GM19238 (cell line): ENCODE measurements around the gene EDAR.

Experiments used
- DNase-seq: peaks from one replicate; pipeline ENCODE4 v3.0.0; 2011; ENCODE audit warnings: low spot score; ENCODE audit not compliant: insufficient read length

Gene EDAR

DNA sequence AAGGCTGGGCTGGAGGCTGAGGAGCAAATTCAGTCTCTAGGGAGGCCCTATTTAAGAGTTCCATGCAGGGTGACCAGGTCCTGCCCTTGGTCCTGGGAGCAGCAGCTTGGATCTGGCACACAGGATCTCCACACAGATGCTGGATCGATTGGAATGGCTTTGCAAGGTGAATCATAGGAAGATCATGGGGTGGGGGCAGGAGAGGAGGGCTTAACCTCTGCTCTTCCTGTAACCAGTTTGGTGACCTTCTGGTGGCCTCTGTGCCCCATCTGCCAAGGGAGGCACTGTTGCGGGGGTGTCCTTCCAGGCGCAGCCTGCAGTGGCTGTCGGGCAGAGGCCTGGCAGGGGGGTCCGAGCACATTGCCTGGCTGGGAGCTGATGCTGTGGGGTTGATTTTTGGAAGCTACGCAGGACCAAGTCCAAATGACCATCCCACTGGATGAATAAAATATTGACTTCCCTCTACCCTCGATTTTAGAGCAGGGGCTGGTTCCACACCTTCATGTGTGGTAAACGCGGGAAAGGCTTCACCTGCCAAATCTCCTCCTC lies 79.7 kb downstream of the EDAR start:
- no peak for DNase-seq

DNA sequence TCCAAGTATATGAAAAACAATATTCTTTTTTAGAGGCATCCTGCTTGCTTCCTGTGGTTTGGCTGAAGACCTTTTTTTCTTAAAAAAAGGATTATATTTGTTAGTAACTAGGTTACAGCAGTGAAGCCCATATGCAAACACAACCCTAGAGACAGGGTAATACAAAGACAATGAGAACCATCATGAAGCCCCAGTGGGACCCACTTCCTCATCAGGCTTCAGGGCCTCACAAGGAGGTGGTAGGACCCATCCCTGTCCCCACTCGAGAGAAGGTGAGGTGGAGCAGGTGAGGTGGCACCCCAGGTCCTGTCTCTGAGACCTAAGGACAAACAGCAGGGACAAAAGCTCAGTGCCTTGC lies 80.3 kb downstream of the EDAR start:
- no peak for DNase-seq

DNA sequence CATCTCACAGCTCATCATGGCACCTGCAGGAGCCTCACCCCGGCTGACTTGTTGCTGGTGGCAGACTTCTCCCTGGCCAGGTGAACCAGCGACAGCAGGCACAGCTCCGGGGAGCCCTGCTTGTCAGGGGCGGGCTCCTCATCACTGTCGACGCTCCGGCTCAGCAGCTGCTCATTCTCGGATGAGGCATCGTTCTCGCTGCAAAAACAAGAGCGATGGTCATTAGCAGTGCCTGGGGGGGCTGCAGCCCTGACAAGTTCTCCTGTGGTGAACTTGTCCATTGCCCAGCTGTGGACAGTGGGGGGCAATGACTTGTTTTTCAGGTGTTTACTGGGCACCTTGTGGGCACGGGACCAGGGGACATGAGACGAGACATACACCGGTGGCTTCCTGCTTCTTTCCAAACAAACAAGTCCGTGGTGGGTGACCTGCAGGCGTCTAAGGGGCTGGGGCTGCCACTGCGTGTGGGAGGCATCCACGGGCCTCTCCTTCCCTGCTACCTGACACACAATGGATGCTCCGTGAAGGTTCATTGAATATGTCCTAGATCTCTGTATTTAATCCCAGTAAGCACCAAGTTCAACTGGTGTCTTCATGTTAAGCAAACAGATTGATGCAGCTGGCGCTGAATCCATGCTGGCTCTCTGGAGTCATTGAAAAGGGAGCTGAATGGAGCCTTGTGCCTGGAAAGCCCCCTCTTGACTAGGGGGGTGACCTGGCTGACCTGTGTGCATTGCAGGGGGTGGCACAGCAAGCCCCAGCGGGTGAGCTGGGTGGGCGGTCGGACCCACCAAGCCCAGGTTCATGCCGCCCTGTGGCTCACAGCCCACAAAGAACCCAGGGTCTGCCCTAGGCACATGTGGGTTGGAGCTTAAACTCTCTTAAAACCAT lies 81.0 kb downstream of the EDAR start:
- no peak for DNase-seq

DNA sequence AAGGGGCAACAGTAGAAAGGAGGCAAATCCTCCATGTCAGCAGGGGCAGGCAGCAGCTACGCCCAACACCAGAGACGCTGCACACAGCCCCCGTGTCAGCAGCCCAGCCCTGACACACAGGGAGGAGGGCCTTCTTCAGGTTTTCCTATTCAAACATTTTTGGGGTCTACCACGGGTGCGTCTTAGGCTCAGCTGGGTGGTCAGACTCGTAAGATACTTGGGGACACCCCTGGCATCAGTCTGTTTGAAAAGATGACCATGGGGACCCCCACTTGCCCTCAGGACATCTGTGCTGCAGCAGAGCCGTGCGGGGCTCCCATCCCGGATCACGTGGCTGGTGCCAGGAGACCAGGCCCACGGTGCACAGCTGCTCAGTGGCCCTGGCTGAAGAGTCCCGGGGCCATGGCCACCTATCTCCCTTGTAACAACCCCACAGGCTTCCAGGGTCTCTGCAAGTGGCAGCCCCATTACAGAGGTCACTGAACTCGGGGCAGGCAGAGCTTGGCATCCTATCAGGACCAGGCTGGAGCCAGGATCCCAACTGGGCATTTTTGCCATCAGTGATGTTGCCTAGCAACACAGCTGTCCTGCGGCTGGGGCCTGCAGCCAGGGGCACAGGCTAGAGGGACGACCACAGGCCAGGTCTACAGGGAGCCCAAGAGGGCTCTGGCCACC lies 82.5 kb downstream of the EDAR start:
- no peak for DNase-seq

DNA sequence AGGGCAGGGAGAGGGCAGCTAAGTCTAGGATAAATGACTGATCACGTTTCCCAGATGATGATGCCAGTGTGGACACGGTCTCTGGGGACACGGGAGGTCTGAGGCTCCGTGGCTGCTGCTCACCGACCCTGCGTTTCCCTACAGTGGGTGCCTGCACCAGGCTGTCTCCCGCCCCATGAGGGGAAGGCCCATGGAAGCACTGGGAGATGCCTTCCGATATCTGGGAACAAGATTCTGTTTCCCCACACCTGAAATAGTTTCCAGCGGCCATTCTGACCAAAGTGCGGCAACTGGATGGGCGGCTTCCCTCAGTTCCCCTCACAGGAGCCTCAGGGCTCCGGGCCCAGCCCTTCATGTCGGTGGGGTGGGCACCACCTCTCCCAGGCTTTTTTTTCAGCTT lies 83.1 kb downstream of the EDAR start:
- DNase-seq, result no peak

DNA sequence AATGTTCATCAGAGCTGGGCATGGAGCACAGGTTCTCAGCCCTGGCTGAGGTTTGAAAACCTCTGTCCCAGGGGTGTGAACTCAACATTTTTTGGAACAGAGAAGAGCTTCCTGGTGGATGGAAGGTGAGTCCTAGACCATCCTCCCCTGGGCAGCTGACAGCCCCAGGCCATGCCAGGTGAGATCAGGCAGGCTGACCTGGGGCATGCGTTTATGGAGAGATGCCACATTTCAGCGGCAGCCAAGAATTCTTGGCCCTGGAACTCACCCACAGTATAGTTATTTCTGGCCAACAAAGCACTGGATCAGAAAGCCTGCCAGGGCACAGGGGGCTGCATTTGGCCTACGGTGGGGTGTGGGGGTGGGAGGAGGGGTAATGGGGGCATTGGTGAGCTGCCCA lies 83.8 kb downstream of the EDAR start:
- no peak for DNase-seq

DNA sequence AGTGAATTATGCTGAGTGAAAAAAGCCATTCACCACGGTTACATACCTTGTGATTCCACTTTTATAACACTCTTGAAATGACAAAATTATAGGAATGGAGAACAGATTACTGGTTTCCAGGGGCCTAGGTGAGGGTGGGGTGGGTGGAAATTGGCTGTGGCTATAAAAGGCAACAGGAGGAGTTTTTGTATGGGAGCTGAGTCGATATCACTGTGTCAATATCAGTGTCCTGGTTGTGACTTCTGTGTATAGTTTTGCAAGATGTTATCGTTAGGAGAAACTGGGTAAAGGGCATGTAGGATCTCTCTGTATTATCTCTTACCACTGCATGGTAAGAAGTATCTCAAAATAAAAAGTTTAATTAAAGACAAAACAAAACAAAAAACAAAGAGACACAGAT lies 84.3 kb downstream of the EDAR start:
- DNase-seq, result no peak

DNA sequence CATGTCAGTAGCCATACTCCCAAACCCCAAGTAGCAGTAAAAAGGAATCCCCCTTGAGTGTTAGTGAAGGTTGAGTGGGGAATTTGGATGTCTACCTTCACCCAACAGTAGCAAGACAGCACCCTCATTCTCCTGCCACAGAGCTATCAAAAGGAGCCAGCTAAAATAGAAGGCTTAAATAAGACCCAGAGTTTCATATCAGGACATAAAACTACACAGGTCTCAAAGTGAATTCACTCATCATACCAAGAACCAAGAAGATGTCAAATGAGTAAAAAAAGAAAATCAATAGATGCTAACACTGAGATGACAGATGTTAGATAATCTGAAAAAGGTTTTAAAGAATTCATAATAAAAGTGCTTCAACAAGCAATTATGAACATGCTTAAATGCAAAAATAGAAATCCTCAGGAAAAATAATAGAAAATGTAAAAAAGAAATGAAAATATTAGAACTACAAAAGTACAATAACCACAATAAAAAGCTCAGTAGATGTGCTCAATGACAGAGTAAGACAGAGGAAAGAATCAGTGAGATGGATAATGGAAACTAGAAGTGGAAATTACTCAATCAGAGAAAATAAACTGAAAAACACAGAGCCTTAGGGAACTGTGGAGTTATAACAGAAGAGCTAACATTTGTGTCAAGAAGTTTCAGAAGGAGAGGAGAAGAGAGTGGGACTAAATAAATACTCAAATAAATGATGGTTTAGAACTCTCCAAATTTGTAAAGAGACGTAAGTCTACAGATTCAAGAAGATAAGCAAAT lies 90.5 kb downstream of the EDAR start:
- no peak for DNase-seq

DNA sequence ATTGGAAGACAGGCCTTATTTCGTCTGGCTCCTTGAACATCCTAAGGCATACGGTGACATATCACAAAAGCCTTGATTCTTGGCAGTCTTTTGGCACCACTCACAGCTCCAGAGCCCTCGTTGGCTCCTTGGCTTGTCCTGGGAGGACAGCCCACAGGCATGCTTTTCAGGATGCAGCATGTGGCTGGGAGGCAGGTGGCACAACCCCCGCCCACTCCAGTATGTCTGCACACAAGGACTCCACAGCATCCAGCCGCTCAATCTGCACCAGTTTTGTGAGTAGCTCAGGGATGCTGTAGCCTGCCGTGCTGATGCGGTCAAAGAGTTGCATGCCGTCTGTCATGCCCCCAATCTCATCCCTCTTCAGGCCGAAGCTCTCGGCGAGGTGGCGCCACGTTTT lies 92.3 kb downstream of the EDAR start:
- no peak for DNase-seq

DNA sequence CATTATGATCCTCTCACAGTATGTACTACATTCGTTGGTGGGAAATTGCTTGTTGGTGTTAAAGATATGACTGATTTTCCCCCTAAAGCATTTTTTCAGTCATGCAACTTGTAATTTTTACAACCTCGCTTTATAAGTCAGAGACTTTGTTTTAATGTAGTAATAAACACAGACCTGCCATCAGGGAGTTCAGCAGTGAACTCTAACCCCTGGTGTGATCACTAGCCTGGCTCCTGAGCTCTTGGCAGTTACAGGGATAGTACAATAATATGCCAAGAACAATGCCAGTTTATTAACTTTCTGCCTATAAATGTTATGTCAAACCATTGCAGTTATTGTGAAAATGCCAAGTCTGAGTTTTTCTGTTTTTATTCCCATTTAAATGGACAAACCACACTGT lies 93.8 kb downstream of the EDAR start:
- no peak for DNase-seq

DNA sequence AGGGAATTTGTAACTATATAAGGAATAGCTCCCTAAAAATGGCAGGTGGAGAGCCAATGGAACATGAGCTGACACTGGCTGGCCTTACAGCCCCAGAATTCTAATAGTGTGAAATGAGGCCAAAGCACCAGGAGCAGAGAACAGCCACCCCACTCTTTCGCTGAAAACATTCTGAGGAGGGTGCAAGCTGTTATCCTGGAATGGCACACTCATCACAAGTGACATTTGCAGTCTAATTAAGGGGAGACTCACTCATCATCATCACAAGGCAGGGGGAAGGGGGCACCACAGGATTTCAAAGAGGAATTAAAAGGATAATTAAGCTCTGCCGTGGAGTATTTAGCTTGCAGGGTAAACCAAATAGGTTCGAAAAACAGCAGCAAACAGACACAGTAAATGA lies 94.3 kb downstream of the EDAR start:
- no peak for DNase-seq

DNA sequence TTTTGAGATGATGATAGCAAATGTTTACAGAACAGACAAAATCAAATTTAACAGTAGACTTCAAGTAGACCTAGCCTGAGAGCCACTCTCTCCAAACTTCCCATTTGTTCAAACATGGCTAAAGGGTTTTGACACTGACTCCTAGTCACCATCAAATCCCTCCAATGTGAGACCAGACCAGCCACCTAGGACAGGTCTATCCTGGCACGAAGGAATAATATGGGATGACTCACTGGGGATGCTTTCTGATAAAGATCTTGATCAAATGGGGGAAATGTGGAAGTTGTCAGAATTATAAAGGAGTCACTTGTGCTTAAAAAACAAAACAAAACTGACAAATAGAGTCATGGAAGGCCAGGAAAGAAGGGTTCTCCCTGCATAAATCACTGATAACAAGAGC lies 95.7 kb downstream of the EDAR start:
- DNase-seq, result no peak

DNA sequence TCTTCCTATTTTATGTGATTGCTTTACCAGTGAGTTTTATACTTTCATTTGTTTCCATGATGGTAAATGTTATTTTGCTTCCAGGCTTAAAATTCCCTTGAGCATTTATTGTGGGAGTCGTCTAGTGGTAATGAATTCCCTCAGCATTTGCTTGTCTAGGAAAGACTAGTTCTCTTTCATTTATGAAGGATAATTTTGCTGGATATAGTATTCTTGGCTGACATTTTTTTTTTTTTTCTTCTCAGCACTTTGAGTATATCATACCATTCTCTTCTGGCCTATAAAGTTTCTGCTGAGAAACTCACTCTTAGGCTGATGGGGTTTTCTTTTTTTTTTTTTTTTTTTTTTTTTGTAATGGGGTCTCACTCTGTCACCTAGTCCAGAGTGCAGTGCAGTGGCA lies 99.1 kb downstream of the EDAR start:
- DNase-seq, result no peak

DNA sequence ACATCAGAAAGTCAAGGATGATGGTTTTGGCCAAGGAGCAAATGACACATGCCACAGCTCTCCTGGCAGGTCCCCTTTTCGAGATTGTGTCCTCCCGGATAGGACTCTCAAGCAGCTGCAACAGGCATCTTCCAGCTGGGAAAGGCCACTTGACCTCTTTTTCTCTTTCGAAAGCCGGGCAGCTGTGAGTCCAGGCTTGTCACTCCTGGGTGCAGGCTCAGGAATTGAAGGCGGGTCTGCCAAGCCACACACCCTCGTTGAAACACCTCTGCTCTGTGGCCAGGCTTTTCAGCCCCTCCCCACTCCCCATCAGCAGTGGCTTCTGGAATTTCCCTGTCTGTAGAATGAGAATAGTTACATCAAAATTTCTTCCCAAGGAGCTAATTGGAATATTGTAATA lies 104.4 kb downstream of the EDAR start:
- DNase-seq, result no peak

DNA sequence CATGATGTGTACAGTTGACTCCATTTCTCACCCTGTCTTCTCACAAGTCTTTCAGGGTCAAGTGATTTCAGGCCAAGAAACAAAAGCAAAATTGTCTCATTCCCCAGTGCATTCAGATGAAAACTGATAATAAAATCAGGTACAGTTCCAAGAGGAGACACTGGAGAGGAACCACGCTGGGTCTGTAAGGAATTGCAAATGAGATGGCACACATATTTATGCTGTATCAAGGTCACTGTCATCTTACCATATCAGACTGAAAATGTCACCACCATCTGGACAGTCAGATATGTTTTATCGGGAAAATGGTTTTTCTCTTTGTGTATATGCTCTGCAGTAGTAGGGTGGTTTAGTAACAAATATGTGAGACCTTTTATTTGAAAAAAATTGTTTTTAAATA lies 110.7 kb downstream of the EDAR start:
- DNase-seq, result no peak

DNA sequence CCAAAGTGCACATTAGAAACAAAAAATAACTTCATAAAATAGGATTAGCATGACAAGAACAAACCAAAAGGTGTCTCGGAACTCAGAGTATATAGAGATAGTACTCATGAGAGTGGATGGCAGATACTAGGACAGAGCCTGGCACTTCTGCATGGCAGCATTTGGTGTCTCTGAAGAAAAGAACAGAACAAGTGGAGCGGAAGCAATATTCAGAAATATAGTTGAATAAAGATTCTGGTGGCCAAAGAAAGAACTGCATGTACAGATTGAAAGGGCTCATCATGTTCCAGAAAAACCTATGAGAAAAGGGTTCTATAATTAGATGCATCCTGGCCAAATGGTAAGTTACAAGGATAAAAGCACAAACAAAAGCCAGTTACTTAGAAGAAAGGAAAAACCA lies 111.5 kb downstream of the EDAR start:
- DNase-seq, result no peak

DNA sequence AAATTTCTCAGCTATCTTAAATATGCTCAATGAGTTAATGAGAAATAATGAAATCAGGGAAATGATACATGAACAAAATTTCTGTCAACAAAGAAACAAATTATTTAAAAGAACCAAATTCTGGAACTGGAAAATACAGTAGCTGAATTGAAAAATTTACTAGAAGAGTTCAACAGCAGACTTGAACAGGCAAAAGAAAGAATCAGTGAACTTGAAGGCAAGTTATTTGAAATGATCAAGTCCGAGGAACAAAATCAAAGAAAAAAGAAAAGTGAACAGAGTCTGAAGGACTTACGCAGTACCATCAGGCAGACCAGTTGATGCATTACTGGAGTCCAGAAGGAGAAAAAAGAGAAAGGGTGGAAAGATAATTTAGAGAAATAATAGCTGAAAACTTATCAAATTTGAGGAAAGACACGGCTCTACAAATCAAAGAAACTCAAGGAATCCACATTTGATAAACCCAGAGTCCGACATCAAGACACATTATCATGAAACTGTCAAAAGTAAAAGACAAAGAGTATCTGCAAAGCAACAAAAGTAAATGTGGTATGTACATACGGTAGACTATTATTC lies 118.9 kb downstream of the EDAR start:
- no peak for DNase-seq

DNA sequence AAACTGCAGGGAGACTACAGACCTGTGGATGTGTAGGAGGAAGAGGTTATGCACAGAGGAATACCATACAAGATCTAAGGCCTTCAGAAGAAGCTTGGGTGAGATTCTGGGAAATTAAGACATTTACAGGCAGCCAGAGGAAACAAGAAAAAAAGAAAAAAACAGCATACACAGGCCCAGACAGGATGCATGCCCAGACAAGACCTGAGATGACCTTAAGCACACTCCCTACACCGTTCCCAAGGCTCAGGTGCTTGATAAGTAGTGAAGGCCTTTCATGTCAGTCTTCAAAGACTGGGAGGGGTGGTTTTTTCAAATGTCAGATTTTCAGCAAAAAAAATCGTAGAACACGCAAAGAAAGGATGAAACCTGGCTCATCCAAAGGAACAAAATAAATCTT lies 119.5 kb downstream of the EDAR start:
- DNase-seq, result no peak

DNA sequence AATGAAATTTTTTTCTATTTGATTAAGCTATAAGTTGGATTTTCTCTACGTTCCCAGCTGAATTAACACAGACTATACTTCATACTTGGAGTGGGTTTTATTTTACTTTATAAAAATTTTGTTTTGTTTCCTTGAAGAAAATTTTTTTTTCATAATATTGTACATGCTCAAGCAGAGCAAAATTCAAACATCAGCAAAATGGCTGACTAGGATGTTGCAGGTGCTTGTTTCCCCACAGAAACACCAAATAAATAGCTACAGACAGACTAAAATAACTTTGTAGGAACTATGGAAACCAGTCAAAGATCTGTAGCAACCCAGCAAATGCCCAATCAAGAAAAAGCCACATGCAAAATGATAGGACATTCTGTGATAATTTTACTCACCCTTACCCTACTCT lies 120.1 kb downstream of the EDAR start:
- no peak for DNase-seq

DNA sequence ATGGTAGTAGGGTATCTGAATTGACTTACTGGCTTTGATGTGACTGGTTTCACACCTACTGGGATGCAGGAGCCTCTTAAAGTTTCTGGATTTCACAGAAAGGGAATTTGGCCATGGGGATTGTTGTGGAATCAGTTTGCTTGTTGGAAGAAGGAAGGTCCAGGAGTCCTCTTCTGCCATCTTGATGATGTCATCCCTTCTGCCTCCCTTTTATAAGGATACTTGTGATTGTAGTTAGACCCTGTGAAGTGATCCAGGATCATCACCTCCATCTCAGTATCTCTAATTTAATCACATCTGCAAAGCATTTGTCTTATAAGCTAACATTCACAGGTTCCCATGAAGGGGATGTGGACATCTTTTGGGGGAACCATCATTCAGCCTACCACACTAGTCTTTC lies 123.0 kb downstream of the EDAR start:
- DNase-seq, result no peak

DNA sequence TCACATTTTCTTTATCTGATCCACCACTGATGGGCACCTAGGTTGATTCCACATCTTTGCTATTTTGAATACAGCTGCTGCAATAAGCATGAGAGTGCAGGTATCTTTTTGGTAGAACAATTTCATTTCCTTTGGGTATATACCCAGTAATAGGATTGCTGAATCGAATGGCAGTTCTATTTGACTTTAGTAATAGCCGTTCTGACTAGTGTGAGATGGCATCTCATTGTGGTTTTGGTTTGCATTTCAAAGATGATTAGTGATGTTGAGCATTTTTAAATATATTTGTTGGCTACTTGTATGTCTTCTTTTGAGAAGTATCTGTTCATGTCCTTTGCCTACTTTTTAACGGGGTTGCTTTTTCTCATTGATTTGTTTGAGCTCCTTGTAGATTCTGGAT lies 130.1 kb downstream of the EDAR start:
- DNase-seq, result no peak

DNA sequence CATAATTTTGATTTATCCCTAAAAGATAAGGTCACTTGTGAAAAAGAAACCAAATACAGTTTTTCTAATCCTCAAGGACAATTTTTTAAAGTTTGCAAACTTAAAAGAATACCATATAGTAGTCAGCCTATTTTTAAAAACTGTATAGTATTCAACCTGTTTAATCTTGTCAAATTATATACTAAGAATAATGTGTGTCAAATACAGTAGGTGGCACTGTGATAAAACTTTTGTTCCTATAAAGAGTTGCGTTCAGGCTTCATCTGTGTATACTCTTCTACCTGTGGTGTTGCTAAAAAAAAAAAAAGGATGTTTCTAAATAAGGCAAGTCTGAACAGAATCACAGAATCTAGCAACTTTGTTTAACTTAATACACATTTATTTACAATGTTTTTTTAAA lies 133.8 kb downstream of the EDAR start:
- DNase-seq, result no peak
